Hematopoietic multipotent progenitor cell treated with erythropoietin and hydrocortisone succinate and interleukin-3 and kit ligand, for 4 days (in vitro differentiated cells): Measurements from ENCODE around the gene CABLES2.

Experiments used
- DNase-seq: peaks from one replicate; pipeline ENCODE4 v3.0.0-alpha.2; 2015

CABLES2 gene

DNA sequence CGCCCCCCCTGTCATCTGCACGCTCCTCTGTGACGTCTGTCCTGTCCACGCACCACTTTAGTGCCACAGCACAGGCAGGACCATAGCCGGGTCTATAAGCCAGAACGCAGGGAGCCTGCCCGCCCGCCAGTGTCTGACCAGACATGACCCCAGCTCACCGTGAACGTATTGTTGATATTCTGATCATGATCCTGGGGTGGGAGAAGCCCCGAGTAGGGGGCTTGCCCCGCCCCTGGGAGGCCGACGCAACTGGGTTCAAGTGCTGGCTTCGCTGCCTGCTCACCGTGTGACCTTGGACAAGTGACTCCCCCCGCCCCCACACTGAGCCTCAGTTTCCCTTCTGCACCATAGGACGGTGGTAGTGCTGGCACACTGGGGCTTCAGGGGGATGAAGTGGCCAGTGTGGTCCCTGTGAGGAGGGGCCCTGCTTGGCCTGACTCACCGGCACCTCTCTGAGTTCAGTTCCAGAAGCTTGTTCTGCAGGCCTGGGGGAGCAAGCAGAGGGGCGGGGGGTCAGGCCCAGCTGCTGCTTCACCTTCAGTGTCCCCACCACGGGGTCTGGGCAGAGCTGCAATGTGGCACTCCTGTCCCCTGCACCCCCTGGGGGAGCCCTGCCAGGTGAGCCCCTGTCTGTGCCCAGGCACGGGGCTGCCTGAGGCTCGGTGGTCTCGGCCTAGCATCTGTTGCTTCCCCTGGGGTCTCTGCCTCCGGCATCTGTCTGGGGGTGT is 11.1 kb upstream of the CABLES2 start:
- no peak for DNase-seq

DNA sequence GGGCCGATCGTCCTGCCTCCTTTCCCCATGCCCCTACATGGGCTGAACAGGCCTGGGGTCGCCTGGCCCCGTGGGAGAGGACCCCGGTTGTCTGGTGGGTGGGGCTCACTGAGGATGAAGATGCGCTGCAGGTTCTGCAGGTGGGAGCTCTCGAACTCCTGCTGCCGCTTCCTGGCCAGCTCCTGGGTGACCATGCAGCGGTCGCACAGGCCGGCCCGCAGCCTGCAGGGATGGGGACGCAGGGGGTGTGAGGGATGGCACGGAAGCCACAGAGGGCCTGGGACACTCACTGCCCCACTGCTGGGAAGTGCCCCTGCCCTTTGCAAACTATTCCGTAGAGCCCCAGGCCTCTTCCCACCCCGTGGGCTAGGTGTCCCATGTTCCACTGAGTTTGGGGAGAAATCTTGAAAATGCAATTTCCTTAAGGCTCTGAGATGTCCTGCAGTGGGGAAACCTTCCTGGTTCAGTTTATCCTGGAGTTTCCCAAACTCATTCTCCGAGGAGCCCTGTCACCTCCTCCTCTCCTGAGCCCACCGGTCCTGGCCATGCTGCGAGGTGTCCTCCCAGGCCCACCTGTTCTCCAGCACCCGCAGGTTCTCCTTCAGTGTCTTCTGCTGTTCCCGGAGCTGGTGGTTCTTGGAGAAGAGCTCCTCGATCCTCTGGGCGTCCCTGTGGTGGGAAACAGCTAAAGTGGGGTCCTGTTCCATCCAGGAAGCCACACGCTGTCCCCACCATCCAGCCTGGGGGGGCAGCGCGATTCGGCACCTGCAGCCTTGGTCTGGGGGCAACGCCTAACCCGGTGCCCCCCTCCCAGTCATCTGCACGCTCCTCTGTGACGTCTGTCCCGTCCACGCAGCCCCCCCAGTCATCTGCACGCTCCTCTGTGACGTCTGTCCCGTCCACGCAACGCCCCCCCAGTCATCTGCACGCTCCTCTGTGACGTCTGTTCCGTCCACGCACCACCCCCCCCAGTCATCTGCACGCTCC is 9.9 kb upstream of the CABLES2 start:
- DNase-seq = no peak

DNA sequence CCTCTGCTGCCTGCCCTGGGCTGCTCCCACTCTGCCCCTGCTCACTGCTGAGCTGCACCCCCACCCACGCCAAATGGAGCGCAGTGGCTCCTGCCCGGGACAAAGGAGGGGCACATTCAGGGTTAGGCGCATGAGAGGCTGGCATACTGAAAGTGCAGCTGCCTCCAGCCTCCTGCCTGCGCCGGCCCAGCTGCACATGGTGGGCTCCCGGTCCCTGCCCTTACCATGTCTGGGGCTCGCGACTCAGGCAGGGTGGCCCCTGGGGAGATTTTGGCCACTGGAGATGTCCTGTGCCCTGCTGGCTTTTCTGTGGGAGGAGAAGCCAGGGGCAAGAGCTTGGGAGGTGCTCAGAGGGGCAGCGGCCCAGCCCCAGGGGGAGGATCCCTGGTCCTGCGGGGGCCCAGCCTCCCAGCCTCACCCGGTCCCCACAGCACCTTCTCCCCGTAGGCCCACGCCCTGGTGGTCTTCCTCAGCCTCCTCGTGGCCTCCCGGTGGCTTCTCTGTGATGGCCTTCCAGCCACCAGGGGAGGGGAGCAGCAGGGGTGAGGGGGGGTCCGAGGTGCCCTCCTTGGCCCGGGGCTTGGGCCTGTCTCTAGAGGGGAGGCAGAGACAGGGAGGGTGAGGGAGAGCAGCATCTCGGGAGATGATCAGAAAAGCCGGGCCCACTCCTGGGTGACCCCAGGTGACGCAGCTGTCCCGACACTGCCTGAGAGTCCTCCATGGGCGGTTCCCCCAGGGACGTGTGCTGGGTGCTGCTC is 8.4 kb upstream of the CABLES2 start:
- DNase-seq = no peak

DNA sequence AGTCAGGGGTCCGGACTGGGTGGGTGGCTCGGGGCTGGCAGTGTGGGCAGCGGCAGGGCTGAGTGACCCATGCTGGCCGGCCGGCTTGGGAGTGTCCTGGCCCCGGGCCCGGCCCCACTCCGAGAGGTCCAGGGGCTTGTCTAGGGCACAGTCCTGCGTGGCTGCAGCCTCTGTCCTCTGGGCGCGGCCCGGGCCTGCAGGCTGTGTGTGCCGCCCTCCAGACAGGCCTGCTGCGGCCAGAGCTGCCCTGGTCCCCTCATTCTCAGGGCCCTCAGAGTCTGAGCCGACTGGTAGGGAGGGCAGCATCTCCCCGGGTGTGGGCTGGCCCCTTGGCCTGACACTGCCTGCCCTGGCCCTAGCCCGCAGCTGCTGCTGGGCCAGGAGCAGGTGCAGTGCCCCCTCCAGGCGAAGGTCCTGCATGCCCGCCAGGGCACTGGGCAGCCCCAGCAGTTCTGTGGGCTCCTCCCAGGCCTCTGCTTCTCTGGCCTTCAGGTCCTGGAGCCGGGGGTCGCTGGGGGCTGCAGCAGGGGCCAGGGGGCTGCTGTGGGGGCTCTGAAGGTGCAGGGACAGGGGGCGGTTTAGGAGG is 6.9 kb upstream of the CABLES2 start:
- DNase-seq = peak; percentile 33

DNA sequence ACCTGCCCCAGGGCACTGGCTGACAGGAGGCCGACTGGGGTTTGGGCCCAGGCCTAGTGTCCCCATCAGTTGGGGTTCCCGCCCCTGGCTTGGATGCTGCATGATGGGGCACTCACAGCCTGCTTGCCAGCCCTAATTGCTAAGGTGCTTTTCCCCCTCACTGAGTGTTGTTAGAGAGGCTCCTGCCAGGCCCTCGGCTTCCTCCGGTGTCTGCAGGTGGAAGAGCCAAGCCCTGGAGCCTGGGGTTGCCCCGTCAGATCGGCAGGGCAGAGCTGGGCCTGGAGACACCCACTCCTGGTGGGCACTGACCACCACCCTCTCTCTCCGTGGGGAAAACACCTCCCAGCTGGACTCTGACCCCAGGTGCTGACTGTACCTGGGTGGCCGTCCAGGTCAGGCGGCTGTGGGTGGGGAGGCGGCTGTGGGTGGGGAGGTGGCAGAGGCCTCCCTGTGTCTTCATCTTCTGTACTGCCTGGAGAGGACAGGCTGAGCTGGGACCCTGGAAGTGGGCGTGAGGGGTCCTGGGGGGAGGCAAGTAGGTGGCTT is 6.0 kb upstream of the CABLES2 start:
- no peak for DNase-seq

DNA sequence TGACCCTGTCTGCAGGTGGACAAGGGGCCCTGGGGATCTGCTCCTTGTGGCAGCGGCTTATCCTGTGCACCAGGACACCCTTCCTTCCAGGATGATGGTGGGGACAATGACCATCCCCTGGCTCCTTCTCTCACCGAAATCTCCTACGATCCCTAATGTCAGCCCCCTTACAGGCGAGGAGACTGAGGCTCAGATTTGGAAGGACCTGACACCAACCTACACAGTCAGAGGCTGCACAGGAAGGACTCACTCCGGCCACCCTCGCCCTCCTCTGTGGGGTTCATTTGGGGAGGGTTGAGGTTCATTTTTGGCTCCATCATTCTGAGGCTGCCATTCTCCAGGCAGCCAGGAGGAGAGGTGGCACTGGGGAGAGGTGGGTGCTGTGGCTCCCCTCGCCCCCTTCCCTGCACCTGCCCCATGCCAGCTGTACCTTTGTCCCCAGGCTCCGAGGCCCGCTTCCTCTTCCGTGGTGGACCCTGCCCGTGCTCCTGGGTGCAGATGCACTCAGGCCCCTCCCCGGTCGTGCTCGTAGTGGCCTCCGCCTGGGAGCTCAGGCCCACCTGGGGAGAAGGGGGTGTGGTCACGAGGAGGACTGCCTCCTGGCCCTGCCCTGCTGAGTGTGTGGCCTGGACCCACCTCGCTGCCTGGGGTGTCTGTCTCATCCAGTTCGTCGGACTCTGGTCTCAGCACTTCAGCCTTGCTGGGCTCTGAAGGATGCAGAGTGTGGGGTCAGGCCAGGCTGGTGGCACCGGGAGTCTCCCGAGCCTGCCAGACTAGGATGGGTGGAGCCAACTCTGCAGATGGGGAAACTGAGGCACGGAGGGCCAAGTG is 5.3 kb upstream of the CABLES2 start:
- no peak for DNase-seq

DNA sequence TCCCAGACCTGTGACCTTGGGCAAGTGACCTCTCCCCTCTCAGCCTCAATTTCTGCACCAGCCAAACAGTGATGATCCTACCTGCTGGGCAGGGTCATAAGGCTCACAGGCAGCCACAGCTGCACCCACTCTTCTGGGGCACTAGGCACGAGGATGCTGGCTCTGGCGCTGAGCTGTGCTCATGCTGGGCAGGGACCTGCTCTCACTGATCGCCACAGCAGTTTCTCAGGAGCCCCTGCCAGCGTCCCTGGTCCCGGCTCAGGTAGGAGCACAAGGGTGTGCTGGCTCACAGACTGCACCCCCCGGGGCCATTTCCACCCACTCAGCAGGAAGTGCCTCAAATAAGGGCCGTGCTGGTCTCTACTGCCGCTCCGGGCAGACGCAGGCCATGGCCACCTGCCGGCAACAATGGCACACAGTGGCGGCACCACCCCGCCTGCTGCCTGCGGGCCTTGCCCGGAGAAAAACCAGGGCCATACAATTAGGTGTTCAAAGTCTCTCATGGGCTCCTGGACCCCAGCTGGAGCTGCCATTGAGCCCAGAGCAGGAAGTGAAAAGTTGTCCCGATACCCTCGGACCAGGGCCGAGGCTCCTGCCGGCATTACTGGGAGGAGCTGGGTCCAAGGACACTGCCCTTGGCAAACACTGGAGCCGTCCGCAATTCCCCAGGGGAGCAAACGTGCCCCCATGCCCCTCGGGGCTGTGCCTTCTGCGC is 4.6 kb upstream of the CABLES2 start:
- DNase-seq = no peak

DNA sequence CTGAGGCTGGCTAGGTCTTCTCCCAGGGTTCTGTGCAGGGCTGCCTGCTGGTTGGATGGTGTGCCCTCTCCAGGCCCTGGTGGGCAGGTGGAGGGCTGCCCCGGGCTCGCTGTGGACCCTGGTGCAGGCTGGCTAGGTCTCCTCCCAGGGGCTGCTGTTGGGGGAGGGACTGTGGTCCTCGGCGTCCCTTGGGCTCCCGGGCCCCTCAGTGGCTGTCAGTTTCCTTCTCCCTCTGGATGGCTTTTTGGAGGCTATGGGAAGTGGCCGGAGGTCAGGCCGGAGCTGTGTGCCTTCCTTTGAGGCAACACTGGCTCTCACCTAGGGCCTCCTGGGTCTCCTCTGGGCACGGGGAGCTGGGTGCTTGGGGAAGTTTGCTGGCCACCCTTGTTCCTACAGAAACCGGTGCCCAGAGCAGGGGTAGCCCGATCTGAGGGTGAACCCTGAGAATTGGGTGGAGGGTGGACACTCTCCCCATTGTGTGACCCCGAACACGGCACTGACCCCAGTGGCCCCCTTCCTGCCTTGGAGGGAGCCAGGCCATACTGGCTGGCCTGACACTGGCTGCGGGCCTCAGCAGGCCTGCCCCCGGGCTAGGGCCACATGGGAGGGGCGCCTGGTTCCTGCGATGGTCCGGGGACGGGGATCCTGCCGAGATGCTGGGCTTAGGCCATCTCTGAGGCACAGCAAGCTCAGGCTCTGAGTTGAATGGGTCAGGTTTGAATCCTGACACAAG is 3.8 kb upstream of the CABLES2 start:
- no peak for DNase-seq

DNA sequence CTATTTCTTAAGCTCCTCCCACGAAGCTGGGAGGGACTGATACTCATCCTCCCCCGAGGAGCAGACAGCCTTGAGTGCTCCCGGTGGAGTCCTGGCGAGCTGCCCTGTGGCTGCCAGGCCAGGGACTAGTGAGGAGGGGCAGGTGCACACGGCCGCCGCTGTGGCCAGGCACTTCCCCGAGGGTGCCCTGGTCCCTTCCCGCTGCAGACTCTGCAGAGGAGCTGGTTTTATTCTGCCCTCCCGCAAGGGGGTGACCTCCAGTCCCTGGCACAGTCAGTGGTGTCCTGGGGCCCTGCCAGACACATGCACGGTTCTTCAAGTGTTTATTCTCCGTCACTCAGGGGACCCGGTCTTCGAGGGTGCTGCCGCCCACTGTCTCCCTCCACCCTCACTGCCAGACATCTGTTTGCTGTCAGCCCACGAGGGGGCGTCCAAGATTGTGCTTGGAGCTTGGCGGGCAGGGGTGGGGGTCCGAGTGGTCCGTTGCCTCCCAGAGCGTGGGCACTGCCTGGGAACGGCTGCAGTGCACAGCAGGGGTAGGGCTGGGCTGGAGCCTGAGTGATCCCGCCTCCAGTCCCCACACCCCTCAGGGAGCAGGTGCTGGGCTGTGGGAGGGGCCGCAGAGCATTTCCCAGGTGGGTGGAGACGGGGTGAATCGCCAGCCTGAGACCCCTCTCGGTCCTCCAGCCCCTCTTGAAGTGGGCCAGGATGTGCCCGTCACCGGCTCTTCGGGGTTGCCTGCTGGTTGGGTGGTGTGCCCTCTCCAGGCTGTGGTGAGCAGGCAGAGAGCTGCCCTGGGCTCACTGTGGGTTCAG is 3.1 kb upstream of the CABLES2 start:
- peak; percentile 77 for DNase-seq

DNA sequence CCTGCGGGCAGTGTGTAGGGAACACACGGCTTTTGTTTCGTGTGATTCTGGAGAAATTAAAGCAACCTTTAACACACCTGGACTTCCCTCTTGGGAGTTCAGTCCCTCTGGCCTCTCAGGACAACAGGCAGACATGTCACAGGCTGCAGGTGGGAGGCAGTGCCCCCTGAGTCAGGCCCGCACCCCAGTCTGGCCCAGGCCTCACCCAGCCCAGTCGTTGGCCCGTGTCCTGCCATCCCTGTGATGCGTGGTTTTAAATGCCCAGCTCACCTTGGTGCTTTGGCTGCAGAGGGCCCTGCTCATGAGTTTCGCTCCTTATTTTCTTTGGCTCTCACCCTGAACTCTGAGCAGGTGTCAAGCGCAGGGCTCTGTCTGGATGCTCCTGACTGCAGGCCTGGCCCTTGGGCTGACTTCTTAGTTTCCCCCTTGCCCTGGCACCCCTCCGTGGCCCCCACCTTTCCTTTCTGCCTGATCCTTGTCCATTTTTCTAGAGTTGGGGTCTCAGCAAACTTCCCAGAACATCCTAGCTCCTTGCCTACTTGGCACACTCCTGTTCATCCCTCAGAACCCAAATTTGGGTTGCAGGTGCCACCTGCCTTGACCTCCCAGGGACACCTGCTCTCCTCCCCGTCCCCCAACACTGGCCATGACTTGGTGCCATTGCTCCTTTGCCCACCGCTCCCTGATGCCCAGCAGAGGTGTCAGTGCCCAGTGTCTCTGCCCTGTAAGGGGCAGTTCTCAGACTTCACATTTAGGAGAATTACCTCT is 2.2 kb upstream of the CABLES2 start:
- DNase-seq = no peak

DNA sequence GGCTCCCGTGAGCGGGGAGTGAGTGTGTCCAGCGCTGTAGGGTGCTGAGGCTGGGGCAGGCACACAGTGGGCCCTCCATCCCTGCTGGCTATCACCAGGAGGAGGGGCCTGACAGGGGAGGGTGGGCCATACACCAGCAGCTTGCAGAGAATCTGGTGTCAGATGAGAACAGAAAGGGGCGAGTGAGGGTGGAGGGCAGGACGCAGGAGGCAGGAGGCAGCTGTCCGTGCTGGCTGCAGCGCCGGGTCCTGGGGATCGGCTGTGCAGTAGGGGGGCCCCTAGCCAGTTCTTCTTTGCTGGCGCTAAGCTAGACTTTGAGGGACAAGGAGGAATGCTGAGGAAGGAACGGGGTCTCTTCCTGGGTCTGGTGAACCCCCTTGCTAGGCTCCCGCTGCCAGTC is 1.6 kb upstream of the CABLES2 start:
- DNase-seq = no peak

DNA sequence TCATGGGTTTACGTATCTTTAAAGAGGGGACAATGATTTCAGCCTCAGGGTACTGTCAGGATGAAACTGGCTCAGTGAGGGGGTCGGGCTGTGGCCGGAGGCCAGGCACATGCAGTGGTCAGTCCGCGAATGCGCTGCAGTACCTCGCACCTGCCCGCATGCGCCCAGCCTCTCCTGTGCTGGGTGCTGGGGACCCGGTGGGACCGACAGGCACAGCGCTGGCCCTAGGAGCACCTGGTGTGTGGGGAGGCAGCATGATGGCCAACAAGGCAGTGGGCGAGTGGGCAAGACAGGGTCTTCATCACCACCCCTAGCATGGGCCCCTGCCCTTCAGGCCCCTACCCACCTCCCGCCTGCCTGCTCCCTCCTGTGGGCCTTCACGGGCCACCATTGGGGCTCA is 970 bp upstream of the CABLES2 start:
- DNase-seq = no peak

DNA sequence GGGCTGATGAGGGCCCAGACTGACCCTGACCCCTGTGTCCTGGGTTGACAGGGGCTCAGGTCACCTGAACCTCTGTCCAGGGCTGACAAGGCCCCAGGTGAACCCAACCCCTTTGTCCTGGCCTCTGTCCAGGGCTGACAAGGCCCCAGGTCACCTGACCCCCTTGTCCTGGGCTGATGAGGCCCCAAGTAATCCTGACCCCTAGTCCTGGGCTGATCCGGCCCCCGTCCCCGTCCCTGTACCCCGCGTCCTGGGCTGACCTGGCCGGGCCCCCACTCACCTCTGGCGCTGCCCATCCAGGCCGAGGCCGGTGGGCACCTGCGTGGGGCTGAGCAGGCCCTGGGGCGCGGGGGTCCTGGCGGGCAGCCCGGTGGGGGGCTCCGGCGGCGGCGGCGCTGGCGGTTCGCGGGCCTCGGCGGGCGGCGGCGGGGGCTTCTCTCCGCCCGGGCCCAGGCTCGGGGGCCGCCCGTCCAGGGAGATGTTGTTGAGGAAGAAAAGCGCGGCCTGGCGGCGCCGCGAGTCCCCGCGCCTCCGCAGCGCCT is 379 bp downstream of the CABLES2 start:
- no peak for DNase-seq

DNA sequence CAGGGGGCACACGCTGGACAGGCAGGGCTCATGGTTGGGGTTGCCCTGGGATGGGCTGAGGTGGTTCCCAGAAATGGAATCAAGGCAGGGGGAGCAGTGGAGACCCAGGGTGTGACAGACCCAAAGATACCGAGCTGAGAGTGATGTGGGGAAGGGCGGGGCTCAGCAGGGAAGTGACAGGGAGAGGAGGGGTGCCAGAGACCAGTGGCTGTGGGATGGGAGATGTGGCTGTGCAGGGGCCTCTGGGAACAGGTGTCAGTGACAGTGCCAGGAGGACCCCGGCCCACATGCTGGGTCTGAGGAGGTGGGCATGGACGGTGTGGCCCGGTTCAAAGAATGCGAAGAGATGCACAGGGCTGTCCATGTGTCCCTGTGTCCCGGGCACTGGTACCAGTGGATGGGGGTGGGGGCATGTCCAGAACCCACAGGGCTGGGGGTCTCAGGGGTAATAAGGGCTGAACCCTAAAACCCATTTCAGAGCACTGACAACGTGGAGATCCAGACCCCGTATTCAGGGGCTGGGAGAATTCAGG is 1.0 kb downstream of the CABLES2 start:
- no peak for DNase-seq

DNA sequence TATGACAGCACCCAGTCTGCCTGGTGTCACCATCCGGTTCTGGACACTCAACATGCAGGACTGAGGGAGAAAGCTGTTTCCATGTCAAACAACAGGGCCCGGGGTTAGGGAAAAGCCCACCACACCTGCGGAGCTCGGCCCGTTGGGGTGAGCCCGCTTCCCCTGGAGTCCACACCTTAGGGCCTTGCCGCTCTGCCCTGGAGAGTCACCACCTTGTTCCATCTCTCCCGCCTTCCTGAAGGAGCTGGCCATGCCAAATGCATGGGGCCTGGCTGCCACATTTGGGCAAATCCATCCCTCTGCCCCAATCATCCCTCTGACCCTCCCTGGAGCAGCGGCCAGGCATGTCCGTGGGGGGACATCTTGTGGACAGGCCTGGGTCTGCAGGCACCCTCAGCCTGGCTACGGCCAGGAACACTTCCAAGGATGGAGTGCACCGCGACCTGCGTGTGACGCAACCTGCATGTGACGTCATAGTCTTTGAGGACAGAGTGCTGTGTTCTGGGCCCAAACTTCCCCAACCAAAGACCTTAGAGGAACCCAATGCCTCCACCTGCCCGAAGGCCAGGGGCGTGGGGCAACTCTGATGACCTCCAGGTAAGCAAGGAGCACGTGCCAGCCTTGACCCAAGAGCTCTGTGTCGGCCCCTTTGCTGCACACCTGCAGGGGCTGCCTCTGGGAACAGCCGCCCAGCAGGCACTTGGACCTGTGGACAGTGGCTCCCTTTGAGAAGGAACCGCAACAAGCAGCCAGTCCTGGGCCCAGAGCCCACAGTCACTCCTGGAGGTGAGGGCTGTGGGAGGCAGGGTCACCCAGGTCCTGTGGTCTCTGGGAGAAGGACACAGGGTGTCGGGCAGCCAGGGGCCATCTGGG is 1.7 kb downstream of the CABLES2 start:
- DNase-seq = peak; percentile 46

DNA sequence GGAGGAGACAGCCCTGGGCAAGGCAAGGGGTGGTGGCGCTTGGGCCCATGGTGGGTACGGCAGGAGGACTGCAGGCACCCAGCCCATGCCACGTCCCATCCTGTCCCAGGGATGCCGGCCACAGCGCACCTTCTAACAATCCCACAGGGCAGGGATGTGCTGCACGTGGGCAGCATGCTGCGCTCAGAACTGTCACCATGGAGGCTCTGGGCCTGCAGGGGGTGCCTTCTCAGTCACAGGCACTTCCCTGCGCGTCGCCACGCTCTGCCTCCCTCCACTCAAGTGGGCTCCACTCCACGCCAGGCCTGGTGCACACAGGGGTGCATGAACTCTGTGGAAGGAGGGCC is 2.4 kb downstream of the CABLES2 start:
- DNase-seq = no peak

DNA sequence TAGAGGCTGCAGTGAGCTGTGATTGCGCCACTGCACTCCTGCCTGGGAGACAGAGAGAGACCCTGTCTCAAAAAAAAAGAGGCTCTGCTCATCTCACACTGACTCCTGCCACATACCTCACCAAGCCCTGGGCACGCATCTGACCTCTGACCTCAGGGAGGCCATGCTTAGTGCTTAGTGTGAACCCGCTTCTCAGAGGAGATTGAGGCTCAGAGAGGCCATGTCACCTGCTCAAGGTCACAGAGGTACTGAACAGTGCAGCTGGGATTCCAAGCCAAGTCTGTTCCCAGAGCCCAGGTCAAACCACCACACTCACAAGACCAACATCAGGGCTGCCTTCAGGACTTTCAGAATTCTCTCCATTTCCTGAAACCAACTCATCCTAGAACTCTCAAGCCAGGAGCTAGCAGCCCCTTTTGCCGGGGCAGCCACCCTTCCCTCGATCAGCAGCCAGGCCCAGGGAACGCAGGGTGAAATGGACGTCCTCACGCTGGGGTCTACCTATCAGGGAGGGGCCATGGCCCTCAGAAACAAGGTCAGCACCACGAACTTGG is 2.9 kb downstream of the CABLES2 start:
- DNase-seq = no peak
